ENCODE data around the gene EXD3.
"Not testable (repeated sequence)": the region's sequence is repeated elsewhere in the genome, so short reads cannot be mapped to it uniquely, and the experiment has no call there.

Gene EXD3

GRCh38 chr9:137412431-137412830, 10.5 kb downstream of the EXD3 start:
- Mint-ChIP-seq H3K27me3 (ENCODE audit: low read depth, poor library complexity) (no peaks in the 10 kb centered on the region), H3K4me1 (peaks cover 20% of the 10 kb centered on the region), H3K27ac (no peak overlapping the region), H3K36me3 (ENCODE audit: low read depth) (peaks cover 8% of the 10 kb centered on the region), H3K4me3 (no peak overlapping the region), H3K9me3 (no peaks in the 10 kb centered on the region)
- DNase-seq, result no peak
- TF ChIP-seq CTCF (IDR thresholded peaks at IDR 0.05), result no peak

- no peak for DNase-seq
- peaks cover 8% of the 10 kb centered on the region for H3K36me3 Mint-ChIP-seq (ENCODE audit: low read depth)
- no peaks in the 10 kb centered on the region for H3K9me3 Mint-ChIP-seq
- H3K4me1 Mint-ChIP-seq, result peaks cover 20% of the 10 kb centered on the region
- no peaks in the 10 kb centered on the region for H3K27me3 Mint-ChIP-seq (ENCODE audit: low read depth, poor library complexity)
- H3K27ac Mint-ChIP-seq, result no peak overlapping the region
- no peak for TF ChIP-seq CTCF (IDR thresholded peaks at IDR 0.05)
- H3K4me3 Mint-ChIP-seq, result no peak overlapping the region
Measured at GRCh38 chr9:137411645-137412380, 11.1 kb downstream of the EXD3 start.

GRCh38 chr9:137411260-137411644, 11.7 kb downstream of the EXD3 start:
- no peak for TF ChIP-seq CTCF (IDR thresholded peaks at IDR 0.05)

GRCh38 chr9:137410891-137411249, 12.1 kb downstream of the EXD3 start:
- no peak for DNase-seq
- peaks cover 8% of the 10 kb centered on the region for H3K36me3 Mint-ChIP-seq (ENCODE audit: low read depth)
- H3K9me3 Mint-ChIP-seq, result no peaks in the 10 kb centered on the region
- H3K27me3 Mint-ChIP-seq (ENCODE audit: low read depth, poor library complexity), result peaks cover 5% of the 10 kb centered on the region
- no peak for TF ChIP-seq CTCF (IDR thresholded peaks at IDR 0.05)
- H3K4me3 Mint-ChIP-seq, result no peak overlapping the region
- H3K4me1 Mint-ChIP-seq, result peaks cover 20% of the 10 kb centered on the region
- no peak overlapping the region for H3K27ac Mint-ChIP-seq

More at GRCh38 chr9:137411260-137411644, 11.7 kb downstream of the EXD3 start:
- DNase-seq, result no peak
- Mint-ChIP-seq H3K4me3 (no peak overlapping the region), H3K36me3 (ENCODE audit: low read depth) (peaks cover 8% of the 10 kb centered on the region), H3K4me1 (peaks cover 20% of the 10 kb centered on the region), H3K9me3 (no peaks in the 10 kb centered on the region), H3K27ac (no peak overlapping the region), H3K27me3 (ENCODE audit: low read depth, poor library complexity) (peaks cover under 1% of the 10 kb centered on the region)

GRCh38 chr9:137410236-137410890, 12.6 kb downstream of the EXD3 start:
- peaks cover 24% of the 10 kb centered on the region for H3K4me1 Mint-ChIP-seq
- not testable (repeated sequence) for H3K36me3 Mint-ChIP-seq (ENCODE audit: low read depth); H3K9me3 Mint-ChIP-seq; H3K27ac Mint-ChIP-seq; H3K4me3 Mint-ChIP-seq; DNase-seq; H3K27me3 Mint-ChIP-seq (ENCODE audit: low read depth, poor library complexity)

GRCh38 chr9:137409515-137409914, 13.4 kb downstream of the EXD3 start:
- H3K27ac Mint-ChIP-seq, result peak overlapping the region; percentile 80

More at GRCh38 chr9:137409515-137409914, 13.4 kb downstream of the EXD3 start:
- H3K4me3 Mint-ChIP-seq, result no peak overlapping the region
- peaks cover 24% of the 10 kb centered on the region for H3K4me1 Mint-ChIP-seq
- peaks cover 5% of the 10 kb centered on the region for H3K36me3 Mint-ChIP-seq (ENCODE audit: low read depth)
- H3K27me3 Mint-ChIP-seq (ENCODE audit: low read depth, poor library complexity), result peaks cover 8% of the 10 kb centered on the region
- H3K9me3 Mint-ChIP-seq, result no peaks in the 10 kb centered on the region
- no peak for DNase-seq
- TF ChIP-seq CTCF (IDR thresholded peaks at IDR 0.05), result no peak
